ENCODE measurements around the gene LRRC8D. TPM values are rescaled to one million over a fixed set of nuclear protein-coding genes. Genes with fewer than 3 reads are reported as not detected.

The LRRC8D gene
- total RNA-seq, 3 donors from 2014 or later (not counting 1 experiment from before 2014, with no cell fraction given) = 16.2 to 26.2 (median 17.1) TPM

DNA sequence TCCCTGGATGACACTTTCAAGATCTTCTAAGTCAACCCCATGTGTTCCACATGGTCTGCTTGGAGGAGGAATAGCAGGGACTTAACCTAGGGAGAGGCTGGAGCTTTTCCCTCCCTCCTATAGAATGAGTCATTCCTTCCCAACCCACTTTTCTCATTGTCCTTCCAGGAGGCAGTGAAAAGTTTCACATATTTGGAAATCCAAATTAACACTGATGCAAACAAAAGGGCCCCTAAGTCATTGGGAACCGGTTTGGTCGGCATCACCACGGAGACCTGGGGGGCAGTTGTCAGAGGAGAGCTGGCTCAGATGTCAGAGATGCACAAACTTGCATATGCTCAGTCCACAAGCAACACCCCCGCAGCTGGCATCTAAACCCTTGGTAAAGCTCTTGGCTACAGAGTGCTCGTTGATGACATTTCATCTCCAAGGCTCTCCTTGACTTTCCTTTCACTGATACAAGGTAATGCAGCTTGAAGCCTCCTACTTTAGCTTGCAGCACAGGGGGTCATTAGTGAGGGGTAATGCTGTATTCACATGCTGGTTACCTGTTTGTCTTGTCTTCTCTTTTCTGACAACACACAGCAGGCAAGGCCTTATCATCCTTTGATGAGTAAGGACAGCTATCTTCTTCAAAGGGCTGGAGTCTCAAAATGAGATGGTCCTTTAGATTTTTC lies 12.3 kb upstream of the LRRC8D start:
- H3K9me3 ChIP-seq (ENCODE audit: control insufficient read depth, insufficient read depth, low read length) = no peaks in the 10 kb centered on the region
- intact Hi-C loops (cut with micrococcal nuclease) = no loop called here
- no peak overlapping the region for H3K4me3 Mint-ChIP-seq
- no peaks in the 10 kb centered on the region for H3K36me3 ChIP-seq (ENCODE audit: control insufficient read depth, insufficient read depth, low read length)
- H3K36me3 Mint-ChIP-seq = no peaks in the 10 kb centered on the region
- no peaks in the 10 kb centered on the region for H3K9me3 Mint-ChIP-seq
- no peaks in the 10 kb centered on the region for H3K4me1 ChIP-seq (ENCODE audit: control insufficient read depth, insufficient read depth, low read length)
- peaks cover 13 to 33% of the 10 kb centered on the region in 2 donors for H3K27me3 Mint-ChIP-seq (ENCODE audit: low read depth in 2 of 2)
- H3K27me3 ChIP-seq (ENCODE audit: control insufficient read depth, insufficient read depth, low read length) = no peaks in the 10 kb centered on the region
- no peaks in the 10 kb centered on the region for H3K4me1 Mint-ChIP-seq
- DNase-seq (no peak), ATAC-seq (no peak)
- no peak for TF ChIP-seq CTCF (IDR thresholded peaks at IDR 0.05)
- 93% methylated on average over 5 of the region's 5 CpGs for WGBS (ENCODE audit: insufficient coverage)
- H3K27ac ChIP-seq (ENCODE audit: low read length) = no peak overlapping the region
- H3K4me3 ChIP-seq (ENCODE audit: low read length) = no peak overlapping the region
- no peak overlapping the region for H3K27ac Mint-ChIP-seq

DNA sequence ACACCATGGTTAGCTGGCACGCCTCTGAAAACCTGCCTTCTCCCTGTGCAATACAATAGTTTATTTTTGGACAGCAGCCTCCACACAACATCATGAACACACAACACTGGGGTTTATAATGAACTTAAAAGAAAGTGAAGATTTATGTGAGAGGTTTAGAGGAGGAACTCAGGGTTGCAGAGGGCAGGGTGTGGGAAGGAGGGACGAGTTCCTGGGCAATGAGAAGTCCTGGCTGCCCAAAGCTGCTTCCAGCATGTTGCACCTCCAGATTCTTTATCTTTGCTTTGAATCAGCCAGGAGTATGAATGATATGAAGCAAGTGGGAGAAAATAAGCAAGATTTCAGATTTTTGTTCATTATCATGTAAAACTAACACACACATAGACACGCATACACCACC lies 11.3 kb upstream of the LRRC8D start:
- Mint-ChIP-seq H3K27ac (no peak overlapping the region), H3K4me1 (no peaks in the 10 kb centered on the region), H3K4me3 (no peak overlapping the region), H3K36me3 (no peaks in the 10 kb centered on the region), H3K27me3 (ENCODE audit: low read depth in 2 of 2) (peaks cover 19 to 40% of the 10 kb centered on the region in 2 donors), H3K9me3 (no peaks in the 10 kb centered on the region)
- Histone ChIP-seq H3K4me3 (ENCODE audit: low read length) (no peak overlapping the region), H3K36me3 (ENCODE audit: control insufficient read depth, insufficient read depth, low read length) (no peaks in the 10 kb centered on the region), H3K4me1 (ENCODE audit: control insufficient read depth, insufficient read depth, low read length) (no peaks in the 10 kb centered on the region), H3K27me3 (ENCODE audit: control insufficient read depth, insufficient read depth, low read length) (no peaks in the 10 kb centered on the region), H3K9me3 (ENCODE audit: control insufficient read depth, insufficient read depth, low read length) (no peaks in the 10 kb centered on the region), H3K27ac (ENCODE audit: low read length) (no peak overlapping the region)
- no peak for TF ChIP-seq CTCF (IDR thresholded peaks at IDR 0.05)
- DNase-seq (no peak), ATAC-seq (no peak)
- intact Hi-C loops (cut with micrococcal nuclease) = no loop called here
- WGBS (ENCODE audit: insufficient coverage) = 61% methylated on average over 3 of the region's 3 CpGs

DNA sequence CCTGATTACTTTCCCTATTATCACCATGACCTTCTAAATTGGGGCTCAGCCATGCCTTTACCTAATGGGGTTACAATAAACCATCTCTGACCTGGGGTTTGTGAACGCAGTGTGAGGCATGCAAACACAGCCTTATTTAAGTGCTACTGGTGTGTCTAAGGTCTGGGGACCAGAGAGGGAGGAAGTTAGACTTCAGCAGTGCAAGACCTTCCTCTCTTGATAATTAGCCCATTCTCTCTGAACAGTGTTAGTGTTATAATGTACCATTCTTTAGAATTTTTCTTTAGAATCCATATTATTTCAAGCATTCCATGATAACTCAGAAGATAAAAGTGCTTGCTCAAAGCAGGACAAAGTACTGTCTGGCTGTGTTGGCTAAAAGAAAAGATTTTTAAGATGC lies 10.5 kb upstream of the LRRC8D start:
- Histone ChIP-seq H3K27me3 (ENCODE audit: control insufficient read depth, insufficient read depth, low read length) (no peaks in the 10 kb centered on the region), H3K27ac (ENCODE audit: low read length) (no peak overlapping the region), H3K9me3 (ENCODE audit: control insufficient read depth, insufficient read depth, low read length) (no peaks in the 10 kb centered on the region), H3K36me3 (ENCODE audit: control insufficient read depth, insufficient read depth, low read length) (no peaks in the 10 kb centered on the region), H3K4me1 (ENCODE audit: control insufficient read depth, insufficient read depth, low read length) (no peaks in the 10 kb centered on the region), H3K4me3 (ENCODE audit: low read length) (no peak overlapping the region)
- no peak for TF ChIP-seq CTCF (IDR thresholded peaks at IDR 0.05)
- no peaks in the 10 kb centered on the region for H3K9me3 Mint-ChIP-seq
- H3K4me1 Mint-ChIP-seq = no peaks in the 10 kb centered on the region
- intact Hi-C loops (cut with micrococcal nuclease) = no loop called here
- no peak overlapping the region for H3K4me3 Mint-ChIP-seq
- peaks cover 25 to 47% of the 10 kb centered on the region in 2 donors for H3K27me3 Mint-ChIP-seq (ENCODE audit: low read depth in 2 of 2)
- no peak for ATAC-seq
- no peak overlapping the region for H3K27ac Mint-ChIP-seq
- 88% methylated on average over 1 of the region's 1 CpG for WGBS (ENCODE audit: insufficient coverage)
- H3K36me3 Mint-ChIP-seq = no peaks in the 10 kb centered on the region
- DNase-seq = no peak

DNA sequence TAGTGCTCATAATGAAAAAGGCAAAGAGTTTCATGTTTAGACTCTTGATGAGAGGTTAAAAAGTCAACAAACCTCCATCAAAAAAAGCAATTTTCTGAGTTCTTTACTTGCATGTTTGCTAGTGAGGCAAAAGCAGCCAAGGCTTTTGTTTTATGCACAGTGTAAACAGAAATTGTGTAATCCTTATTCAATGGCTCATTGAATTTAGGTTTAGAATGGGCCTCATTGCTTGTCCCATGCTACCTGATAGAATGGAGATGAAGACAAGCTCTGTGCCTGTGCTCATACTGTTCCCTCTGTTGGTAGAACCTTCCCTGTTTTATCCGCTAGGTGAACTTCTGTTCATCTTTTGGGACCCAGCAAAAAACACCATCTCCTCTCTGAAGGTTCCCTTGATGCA lies 10.0 kb upstream of the LRRC8D start:
- no peaks in the 10 kb centered on the region for H3K27me3 ChIP-seq (ENCODE audit: control insufficient read depth, insufficient read depth, low read length)
- peaks cover 2% of the 10 kb centered on the region for H3K4me1 ChIP-seq (ENCODE audit: control insufficient read depth, insufficient read depth, low read length)
- Mint-ChIP-seq H3K4me3 (no peak overlapping the region), H3K27ac (no peak overlapping the region), H3K4me1 (peaks cover 4 to 5% of the 10 kb centered on the region in 2 donors), H3K36me3 (no peaks in the 10 kb centered on the region), H3K9me3 (no peaks in the 10 kb centered on the region), H3K27me3 (ENCODE audit: low read depth in 2 of 2) (peaks cover 29 to 53% of the 10 kb centered on the region in 2 donors)
- H3K27ac ChIP-seq (ENCODE audit: low read length) = no peak overlapping the region
- TF ChIP-seq CTCF (IDR thresholded peaks at IDR 0.05) = no peak
- DNase-seq = no peak
- 94% methylated on average over 1 of the region's 1 CpG for WGBS (ENCODE audit: insufficient coverage)
- H3K36me3 ChIP-seq (ENCODE audit: control insufficient read depth, insufficient read depth, low read length) = no peaks in the 10 kb centered on the region
- no peak overlapping the region for H3K4me3 ChIP-seq (ENCODE audit: low read length)
- no peaks in the 10 kb centered on the region for H3K9me3 ChIP-seq (ENCODE audit: control insufficient read depth, insufficient read depth, low read length)
- ATAC-seq = no peak
- intact Hi-C loops (cut with micrococcal nuclease) = no loop called here

Data from natural killer cell (primary cell).